Stimulated activated CD4-positive, alpha-beta T cell treated with anti-CD3 and anti-CD28 coated beads, TNF-alpha, amount 100 ng/mL, for 24 hours (primary cell): ENCODE measurements around the gene GPR35.
"Not testable (repeated sequence)": the region's sequence is repeated elsewhere in the genome, so short reads cannot be mapped to it uniquely, and the experiment has no call there.

ENCODE experiments used
- DNase-seq, 3 experiments: peaks; one replicate each; pipeline ENCODE4 v3.0.0-alpha.2; 2020; ENCODE audit warnings: low read depth in 3 of 3

Gene GPR35

DNA sequence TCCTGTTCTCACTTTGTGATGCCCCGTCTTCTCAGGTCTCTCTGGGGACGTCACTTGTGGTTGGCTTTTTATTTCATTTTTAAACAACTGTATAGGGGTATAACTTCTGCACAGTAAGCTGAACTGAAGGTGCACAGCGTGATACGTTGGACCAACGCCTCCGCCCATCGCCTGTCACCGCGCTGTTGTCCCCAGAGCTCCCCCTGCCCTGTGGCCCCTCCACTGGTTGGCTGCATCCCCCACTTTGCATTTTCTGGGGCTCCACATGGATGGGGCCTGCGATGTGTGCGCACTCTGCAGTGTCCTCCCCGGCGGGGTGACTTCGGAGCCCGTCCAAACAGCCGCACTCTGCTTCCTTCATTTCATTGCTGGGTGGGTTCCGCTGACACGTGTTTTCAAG lies 14.3 kb downstream of the GPR35 start:
- DNase-seq, result no peak

DNA sequence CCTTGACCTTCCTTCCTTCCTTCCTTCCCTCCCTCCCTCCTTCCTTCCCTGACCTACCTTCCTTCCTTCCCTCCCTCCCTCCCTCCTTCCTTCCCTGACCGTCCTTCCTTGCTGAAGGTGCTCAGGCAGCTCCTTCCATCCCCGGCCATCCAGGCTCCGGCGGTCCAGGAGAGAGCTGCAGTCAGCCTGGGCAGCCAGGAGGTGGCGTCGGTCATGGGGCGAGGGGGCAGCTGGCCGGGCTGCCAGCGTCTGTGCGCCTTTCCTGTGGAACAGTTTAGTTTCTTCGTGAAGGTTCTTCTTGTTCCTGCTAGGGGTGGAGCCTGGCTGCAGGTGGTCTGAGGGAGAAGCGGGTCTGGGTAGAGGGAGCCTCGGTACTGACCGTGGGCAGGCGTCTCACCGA lies 15.7 kb downstream of the GPR35 start:
- DNase-seq, result no peak

DNA sequence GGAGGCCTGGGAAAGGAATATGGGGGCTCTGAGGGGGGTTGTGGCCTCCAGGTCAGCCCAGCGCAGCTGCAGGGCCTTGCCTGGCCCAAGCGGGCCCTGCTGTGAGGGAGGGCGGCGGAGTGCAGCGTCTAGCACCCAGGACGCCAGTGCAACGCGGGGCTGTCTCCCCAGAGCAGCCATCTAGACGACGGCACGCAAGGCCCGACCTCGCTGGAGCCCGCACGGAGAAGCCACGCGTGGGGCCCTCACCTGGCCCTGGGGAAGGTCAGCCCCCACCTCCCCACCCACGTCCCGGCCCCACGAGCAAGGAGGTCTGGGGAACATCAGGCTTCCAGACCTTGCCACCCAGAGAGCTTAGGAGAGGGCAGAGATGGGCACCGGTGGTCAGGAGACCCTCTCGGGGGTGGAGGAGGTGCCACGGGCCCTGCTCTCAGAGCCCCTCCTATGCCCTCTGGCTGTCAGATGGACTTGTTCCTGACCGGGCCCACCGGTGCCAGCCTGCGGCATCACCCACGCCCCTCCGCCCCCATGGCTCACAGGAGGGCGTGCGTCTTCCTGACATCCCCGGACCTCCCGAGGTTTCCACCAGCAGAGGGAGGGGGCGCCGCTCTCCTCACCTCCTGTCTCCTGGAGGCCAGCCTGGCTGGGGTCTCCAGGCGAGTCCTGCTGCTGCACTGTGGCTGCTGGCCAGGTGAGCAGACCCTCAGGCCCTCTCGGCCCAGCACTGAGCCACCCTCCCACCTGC lies 17.0 kb downstream of the GPR35 start:
- DNase-seq, result no peak

DNA sequence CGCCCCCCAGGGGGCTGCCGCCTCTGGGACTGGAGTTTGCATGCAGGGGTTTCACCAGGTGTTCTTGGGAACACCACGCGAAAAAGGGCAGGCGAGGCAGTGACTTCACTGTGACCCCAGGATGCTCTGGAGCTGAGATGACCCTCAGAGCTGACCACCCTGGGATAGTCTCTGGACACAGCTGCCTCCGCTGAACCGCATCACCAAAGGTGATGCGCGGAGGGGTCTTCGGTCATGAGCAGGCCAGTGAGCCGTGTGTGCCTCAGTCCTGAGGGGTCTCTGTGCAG lies 17.5 kb downstream of the GPR35 start:
- no peak for DNase-seq

DNA sequence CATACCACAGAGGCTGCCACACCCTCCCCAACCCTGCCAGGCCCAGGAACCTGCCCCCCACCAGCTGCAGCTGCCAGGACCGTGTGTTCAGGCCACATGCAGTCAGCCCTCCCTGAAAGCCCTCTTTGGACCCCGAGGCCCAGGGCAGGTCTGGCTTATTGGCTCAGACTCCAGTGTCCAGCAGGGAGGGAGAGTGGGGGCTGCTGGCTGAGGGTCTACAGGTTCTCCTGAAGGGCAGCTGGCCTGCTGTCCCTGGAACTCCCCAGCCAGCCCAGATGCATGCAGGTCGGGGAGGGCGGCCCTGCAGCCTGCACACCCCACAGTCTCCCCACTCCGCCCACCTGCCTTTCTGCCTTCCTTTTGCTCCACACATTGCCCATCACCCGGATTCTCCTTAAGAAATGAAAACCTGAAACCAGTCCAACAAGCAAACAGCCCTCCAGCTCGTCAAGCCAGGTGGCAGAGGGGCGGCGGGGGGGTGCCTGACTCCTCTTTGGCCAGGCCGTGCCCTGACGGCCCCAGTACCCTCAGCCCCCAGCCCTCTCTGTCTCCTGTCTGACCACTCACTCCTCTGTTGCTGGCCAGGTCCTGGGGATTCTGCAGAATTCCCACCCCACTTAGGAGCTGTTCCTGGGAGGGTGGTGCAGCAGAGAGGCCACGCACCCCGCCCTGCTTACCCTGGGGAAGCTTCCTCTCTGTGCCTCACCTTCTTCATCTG lies 18.0 kb downstream of the GPR35 start:
- DNase-seq, result no peak

DNA sequence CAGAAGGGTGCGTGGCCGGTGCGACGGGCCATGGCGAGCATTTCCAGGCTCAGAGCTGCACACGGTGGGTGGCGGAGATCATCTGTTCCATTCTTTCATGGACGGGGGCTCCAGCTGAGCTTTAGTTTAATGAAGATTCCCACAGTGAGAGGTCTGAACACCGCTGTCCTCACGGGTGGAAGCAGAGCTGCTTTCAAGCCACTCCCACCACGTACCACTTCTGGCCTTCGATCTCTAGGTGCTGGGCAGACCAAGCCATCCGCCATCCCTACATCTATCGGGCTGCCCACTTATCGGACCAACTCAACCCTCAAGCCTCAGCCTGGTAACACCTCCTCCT lies 18.5 kb downstream of the GPR35 start:
- no peak for DNase-seq

DNA sequence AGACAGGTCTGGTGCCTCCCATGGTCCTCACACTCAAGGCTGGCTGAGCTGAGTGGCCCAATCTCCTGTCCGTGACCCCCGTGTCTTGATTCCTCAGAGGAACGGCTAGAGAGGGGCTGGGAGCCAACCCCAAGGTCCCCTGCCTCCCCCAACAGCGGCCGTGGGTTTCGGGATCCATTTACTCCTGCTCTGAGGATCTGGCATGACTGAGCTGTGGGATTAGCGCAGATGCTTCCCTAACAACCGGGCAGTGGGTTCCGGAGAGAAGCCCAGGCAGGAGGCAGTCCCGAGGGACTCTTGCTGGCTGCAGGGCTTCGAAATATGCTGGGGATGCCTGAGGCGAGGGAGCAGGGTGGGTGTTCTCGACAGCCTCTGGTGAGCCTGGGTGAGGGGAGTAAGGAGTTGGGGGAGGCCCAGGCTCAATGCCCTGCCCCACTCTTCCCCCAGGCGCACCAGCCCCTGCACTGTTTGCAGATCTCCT lies 18.9 kb downstream of the GPR35 start:
- DNase-seq, result no peak

DNA sequence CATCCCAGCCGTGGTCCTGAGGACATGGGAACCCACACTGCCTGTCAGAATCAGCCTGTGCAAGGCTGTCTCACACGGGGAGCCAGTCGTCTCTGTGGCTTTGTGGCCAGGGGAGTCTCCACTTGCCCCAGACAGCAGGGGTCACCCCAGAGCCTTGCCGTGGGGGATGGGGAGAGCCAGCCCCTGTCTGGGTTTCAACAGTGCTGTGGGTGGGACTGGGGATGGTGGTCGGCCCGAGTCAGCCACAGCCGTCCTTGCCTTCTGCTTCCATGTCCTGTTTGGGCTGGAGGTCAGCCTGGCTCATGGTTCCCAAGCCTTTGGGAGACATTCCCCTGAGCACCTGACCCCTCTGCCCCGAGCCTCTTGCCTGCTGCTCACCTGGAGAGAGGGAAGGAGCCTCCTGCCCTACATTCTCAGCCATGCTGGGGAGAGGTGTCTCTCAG lies 19.6 kb downstream of the GPR35 start:
- no peak for DNase-seq

DNA sequence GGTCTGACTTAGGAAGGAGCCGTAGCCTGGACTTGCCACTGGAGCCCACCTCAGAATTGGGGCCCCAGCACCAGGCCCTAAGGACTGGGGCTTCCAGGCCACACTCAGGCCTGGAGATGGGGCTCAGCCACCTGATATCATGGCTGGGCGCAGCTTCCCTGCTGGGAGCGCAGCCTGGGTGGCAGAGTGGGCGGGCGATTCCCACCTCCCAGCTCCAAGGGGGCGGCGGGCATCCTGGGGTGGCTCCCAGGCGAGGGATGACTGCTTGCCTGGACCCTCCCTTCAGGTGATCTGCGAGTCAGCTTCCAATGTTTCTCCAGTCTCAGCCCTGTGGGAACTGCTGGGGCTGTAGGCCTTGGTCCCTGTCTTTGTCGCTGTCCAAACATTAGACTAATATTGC lies 20.1 kb downstream of the GPR35 start:
- no peak for DNase-seq

DNA sequence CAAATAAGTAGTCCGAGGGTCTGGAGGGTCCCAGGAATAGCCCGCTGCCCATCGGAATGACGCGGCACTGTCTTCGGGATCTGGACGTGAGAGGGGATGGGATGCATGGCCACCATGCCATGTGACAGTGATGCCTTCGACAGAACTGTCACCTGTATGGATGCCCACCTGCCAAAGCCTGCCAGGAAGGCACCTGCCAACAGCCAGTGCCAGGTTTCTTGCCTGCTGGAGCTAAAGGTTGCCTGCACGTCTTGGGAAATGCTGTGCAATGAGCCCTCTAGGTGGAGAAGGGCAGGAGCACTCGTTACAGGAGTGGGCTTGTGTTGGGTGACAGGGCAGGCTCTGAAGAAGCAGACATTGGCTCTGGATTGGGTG lies 20.5 kb downstream of the GPR35 start:
- no peak for DNase-seq

DNA sequence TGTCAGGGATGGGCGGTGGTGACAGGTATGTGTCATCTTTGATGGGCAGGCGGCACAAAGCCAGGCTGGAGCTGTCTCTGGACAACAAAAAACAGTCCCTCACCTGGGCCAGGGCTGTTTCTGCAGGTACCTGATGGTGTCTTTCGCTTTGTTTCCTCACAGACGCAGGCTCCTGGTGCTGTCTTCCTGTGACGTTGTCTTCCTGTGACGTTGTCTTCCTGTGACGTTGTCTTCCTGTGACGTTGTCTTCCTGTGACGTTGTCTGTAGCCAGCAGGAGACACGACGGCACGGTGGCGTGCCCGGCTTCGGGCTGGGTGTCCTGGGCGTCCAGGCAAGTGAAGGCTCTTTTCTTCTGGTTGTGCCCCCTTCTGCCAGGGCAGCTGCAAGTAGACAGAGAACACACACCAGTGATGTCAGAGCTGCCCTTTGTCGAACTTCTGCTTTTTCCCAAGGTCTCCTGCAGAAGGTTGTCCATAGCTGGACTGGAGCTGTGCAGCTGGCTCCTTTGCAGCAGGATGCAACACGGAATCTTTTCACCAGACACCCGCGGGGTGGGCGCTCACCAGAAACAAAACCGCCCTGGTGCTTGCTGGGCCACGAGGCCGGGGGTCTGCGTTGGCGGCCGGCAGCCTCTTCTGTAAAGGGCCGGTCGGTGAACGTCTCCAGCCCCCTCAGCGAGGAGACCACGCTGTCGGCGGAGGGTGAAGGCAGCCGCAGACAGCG lies 21.1 kb downstream of the GPR35 start:
- no peak for DNase-seq

DNA sequence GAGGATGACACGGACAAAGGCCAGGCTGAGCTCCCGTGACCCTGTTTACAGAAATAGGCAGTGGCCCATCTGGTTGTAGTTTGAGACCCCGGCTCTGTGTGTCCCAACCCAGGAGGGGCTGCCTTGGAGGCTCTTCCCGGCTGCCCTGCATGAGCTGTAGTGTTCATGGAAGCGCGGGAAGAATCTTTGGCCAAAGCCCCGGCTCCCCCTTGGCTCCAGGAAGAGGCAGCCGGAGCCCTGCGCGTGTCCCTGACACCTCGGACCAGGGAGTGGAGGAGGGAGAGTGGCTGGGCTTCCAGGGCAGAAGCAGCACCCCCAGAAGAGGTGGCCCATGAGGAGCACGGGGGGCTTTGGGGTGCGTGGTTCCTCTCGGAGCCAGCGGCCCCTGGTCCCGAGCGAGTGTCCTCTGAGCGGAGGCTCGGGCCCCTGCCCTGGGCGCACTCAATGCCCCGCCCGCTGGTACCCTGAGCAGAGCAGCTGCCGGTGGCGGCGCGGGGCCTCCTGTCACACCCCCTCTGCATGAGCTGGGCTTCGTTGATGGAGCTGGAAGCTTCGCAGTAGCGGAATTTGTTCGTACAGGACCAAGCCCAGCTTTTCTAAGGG lies 21.7 kb downstream of the GPR35 start:
- no peak for DNase-seq

DNA sequence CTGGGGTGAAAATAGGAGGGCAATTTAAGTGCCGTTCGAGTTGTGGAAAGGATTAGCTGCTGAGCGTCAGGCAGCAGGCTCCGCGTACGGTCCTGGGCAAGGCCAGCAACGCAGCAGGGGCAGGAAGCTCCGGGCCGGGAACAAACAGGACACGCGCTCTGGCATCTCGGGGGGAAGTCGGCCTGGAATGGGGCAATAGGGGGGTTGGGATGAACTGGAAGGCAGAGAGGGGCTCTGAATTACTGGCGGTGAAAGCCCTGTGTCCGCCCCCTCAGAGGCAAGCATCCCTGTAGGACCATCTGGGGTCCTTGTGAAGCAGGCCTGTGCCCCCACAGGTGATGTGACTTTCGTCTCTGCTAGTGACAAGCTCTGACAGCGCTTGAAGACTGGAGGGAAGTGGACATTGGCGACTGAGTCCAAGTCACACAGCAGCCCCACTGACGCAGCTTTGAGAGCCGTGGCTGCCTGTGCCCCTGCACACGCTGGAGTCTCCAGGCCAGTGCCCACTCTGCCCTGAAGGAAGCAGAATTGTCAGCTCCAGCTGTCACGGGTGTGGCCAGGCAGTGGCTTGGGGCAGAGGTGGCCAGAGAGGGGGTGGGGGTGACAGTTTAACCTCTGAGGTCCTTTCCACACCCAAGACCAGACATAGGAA lies 22.3 kb downstream of the GPR35 start:
- DNase-seq, result no peak

DNA sequence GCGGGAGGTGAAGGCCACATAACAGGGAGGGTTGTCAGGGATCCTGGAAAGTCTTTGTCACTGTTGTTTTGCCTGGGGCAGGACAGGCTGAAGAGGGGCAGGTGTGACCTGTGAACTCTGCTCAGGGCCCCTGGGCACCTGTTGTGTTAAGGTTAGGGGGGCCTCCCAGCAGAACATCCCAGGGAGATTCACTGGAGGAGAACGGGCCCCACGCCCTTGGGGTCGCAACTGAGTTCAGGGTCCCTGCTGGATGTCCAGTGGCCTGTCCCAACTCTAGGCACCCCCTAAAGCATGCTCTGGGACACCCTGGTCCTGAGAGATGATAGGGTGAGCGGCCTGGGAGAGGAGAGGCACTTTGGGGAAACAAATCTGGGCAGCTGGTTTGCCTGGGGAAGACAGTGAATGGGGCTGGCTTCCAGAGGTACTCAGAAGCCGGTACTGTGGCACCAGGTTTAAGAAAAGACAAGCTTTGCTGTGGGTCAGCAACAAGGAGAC lies 22.9 kb downstream of the GPR35 start:
- no peak for DNase-seq

DNA sequence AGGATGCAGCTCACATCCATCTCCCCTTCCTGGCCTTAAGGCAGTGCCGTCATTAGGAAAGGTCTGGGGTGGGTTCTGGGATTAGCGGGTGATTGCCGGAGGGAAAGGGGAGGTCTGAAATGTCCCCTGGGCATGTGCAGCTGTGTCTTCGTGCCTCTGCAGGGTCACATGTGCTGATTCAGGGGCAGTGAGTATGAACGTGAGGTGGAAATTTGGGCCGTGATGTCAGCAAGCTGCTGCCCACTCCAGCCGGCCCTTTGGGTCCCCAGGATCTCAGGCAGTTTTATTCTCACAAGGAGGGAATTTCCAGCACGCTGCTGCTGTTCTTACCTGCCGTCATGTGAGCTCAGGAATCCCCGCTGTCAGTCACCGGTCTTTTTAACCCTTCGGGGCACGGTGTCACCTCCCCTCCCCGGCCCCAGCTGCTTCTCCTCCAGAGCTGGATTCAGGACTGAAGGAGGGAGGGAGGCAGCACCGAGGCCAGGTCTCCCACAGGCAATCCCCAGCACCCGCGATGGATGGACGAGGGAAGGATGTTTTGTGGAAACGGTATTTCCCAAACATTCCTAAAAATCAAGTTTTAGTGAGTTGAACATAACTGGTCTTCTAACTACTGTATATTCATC lies 23.5 kb downstream of the GPR35 start:
- DNase-seq, result no peak

DNA sequence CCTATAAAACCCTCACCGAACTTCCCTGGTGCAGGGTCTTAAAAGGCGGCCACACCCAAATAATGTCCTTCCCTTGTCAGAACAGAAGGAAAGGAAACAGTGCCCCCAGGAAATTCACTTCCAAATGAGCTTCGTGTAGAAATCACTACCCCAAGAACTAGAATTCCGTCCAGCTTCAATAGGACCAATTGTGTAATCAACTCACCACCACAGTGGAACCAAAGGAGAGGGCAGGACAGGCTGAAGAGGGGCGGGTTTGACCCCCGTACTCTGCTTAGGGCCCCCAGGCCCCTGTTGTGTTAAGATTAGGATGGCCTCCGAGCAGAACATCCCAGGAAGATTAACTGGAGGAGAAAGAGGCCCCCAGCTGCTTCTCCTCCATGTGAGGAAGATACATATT lies 24.1 kb downstream of the GPR35 start:
- no peak for DNase-seq

DNA sequence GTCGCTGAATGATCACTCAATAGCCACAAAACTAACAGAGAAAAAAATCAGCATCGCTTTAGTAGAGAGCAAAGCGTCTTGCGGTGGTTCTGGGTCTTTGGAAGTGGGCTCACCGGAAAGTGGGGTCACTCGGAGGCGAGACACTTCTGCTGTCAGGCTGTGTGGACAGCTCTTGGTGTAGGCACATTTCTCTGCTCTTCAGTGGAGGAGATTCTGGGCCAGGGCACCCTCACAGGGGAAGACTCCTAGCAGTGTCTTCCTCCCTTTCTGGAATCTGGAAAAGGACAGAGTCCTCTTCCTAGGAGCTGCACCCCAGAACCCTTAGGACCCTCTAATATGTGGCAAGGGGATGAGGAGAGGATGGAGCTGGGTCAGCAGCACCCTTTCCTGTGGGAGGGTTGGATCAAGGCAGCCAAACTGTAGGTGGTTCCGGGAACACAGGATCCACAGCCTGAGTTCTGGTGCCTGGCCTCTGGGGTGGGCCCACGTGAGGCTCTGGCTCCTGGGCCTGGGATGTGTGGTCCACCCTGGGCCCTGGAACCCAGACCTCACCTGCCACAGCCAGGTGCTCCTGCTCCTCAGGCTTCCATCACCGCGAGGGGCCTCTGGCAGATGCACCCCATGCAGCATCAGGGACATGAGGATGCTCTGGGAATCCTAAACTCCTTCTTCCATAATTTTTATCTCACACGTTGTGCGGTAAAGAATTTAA lies 25.1 kb downstream of the GPR35 start:
- DNase-seq, result no peak

DNA sequence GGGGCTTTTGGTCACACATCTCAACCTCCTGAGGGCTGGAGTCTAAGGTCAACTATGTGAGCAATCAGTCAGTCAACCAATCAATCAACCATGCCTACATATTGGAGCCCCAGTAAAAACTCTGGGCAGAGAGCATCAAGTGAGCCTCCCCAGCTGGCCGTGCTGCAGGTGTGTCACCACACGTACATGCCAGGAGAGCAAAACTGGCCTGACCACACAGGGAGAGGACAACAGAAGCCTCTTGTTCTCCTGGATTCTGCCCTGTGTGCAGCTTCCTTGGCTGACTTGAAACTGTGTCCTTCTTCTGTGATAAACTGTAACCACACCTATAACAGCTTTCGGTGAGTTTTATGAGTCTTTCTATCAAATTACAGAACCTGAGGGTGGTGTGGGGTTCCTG lies 25.9 kb downstream of the GPR35 start:
- DNase-seq, result no peak

DNA sequence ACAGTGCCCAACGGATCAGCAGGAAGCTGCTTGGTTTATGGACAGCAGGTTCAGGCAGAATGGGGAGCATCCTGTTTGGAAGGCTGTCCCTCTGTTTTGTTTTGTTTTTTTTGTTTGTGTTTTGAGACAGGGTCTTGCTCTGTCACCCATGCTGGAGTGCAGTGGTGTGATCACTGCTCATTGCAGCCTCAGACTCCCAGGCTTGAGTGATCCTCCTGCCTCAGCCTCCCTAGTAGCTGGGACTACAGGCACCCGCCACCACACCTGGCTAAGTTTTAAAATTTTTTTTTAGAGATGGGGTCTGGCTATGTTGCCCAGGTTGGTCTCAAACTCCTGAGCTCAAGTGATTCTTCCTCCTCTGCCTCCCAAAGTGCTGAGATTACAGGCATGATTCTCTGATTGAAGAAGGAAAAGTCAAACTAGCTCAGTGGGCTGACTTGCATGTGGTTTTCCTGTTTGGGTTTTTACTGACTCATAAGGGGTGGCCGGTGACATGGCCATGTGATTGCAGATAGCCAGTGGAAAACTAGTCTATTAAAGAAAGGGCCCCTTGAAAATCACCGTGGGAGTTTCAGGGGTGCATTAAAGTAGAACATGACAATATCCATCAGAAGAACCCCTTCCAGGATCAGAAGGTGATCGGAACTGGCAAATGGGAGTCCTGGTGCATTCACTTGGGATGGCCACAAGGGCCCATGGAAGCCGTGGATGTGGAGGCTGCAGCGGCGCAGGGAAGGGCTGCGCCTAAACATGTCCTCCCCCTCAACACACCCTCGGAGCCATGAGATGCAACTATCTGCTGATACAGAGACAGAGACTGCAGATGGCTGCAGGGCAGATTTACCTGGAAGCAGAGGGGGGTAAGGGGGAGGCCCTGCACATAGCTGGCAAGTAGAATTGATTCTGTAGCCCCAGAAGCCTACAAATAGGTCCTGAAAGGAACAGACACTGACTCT lies 30.9 kb downstream of the GPR35 start:
- no peak for DNase-seq

DNA sequence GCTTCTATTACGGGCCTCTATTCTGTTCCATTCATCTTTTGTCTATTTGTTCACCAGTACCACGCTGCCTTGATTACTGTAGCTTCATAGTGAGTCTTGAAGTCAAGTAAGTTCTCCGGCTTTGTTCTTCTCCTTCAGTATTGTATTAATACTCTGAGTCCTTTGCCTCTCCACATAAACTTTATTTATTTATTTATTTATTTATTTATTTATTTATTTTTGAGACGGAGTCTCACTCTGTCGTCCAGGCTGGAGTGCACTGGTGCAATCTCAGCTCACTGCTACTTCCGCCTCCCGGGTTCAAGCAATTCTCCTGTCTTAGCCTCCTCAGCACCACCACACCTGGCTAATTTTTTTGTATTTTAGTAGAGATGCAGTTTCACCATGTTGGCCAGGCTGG lies 34.6 kb downstream of the GPR35 start:
- not testable (repeated sequence) for DNase-seq
